IMR-90 (cell line): Measurements from ENCODE around the gene GOSR1.

Experiments used
- CEBPB ChIP-seq: IDR thresholded peaks from 2 replicates; pipeline ENCODE4 v1.6.1; 2012; ENCODE audit warnings: low read depth, low read length, improper control_type of control experiment
- FOS ChIP-seq: fragments of 150-350 bp; IDR thresholded peaks from 2 replicates; pipeline ENCODE4 v1.6.1; 2016; ENCODE audit warnings: low read depth, low read length
- MXI1 ChIP-seq: IDR thresholded peaks from 2 replicates; pipeline ENCODE4 v1.6.1; 2012; ENCODE audit warnings: low read depth, mild to moderate bottlenecking, low read length, moderate library complexity, borderline replicate concordance
- NFE2L2 ChIP-seq: fragments of 150-350 bp; IDR thresholded peaks from 2 replicates; pipeline ENCODE4 v1.6.1; 2016; ENCODE audit warnings: low read depth, mild to moderate bottlenecking, low read length
- POLR2A ChIP-seq: IDR thresholded peaks from 2 replicates; pipeline ENCODE4 v1.6.1; 2012; ENCODE audit warnings: mild to moderate bottlenecking, low read depth, low read length
- RAD21 ChIP-seq: IDR thresholded peaks from 2 replicates; pipeline ENCODE4 v1.6.1; 2012; ENCODE audit warnings: low read length, improper control_type of control experiment
- RCOR1 ChIP-seq: IDR thresholded peaks from 2 replicates; pipeline ENCODE4 v1.6.1; 2012; ENCODE audit warnings: mild to moderate bottlenecking, low read length, improper control_type of control experiment; ENCODE audit not compliant: insufficient replicate concordance
- TF ChIP-seq, protein P1 (sequence below): conservative IDR thresholded peaks from 2 replicates; pipeline ENCODE4 v1.5.1; 2012; ENCODE audit warnings: mild to moderate bottlenecking, low read depth, low read length, improper control_type of control experiment
- TF ChIP-seq, protein P2 (sequence below): fragments of 150-350 bp; IDR thresholded peaks from 2 replicates; pipeline ENCODE4 v1.6.1; 2016; ENCODE audit warnings: low read depth, mild to moderate bottlenecking, low read length, moderate library complexity, borderline replicate concordance
- TF ChIP-seq, protein P3 (sequence below): fragments of 150-350 bp; IDR thresholded peaks from 2 replicates; pipeline ENCODE4 v1.6.1; 2017; ENCODE audit warnings: mild to moderate bottlenecking, antibody characterized with exemption, low read length, low read depth

DNA sequence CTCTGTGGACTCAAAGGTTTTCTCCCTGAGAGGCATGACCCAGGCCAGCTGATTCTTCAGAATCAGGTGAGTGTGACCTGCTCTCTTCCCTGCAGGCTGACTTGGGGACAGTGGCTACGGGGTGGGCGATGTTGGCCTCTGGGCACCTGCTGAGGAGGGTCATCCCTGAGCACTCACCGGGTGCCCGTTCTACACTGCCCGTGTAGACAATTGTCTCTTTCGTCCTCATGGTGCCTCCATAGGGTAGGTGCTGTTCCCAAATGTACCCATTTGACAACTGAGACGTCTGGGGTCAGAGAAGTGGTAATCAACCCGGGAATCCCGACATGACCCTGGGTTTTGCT, 74.8 kb downstream of the GOSR1 start:
- TF ChIP-seq, protein P1, sequence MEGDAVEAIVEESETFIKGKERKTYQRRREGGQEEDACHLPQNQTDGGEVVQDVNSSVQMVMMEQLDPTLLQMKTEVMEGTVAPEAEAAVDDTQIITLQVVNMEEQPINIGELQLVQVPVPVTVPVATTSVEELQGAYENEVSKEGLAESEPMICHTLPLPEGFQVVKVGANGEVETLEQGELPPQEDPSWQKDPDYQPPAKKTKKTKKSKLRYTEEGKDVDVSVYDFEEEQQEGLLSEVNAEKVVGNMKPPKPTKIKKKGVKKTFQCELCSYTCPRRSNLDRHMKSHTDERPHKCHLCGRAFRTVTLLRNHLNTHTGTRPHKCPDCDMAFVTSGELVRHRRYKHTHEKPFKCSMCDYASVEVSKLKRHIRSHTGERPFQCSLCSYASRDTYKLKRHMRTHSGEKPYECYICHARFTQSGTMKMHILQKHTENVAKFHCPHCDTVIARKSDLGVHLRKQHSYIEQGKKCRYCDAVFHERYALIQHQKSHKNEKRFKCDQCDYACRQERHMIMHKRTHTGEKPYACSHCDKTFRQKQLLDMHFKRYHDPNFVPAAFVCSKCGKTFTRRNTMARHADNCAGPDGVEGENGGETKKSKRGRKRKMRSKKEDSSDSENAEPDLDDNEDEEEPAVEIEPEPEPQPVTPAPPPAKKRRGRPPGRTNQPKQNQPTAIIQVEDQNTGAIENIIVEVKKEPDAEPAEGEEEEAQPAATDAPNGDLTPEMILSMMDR: no peak
- no peak for TF ChIP-seq RAD21
- no peak for TF ChIP-seq POLR2A
- no peak for TF ChIP-seq RCOR1
- TF ChIP-seq, protein P2, sequence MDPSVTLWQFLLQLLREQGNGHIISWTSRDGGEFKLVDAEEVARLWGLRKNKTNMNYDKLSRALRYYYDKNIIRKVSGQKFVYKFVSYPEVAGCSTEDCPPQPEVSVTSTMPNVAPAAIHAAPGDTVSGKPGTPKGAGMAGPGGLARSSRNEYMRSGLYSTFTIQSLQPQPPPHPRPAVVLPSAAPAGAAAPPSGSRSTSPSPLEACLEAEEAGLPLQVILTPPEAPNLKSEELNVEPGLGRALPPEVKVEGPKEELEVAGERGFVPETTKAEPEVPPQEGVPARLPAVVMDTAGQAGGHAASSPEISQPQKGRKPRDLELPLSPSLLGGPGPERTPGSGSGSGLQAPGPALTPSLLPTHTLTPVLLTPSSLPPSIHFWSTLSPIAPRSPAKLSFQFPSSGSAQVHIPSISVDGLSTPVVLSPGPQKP: no peak
- TF ChIP-seq CEBPB: no peak
- TF ChIP-seq NFE2L2: no peak
- no peak for TF ChIP-seq MXI1
- TF ChIP-seq FOS: no peak
- TF ChIP-seq, protein P3, sequence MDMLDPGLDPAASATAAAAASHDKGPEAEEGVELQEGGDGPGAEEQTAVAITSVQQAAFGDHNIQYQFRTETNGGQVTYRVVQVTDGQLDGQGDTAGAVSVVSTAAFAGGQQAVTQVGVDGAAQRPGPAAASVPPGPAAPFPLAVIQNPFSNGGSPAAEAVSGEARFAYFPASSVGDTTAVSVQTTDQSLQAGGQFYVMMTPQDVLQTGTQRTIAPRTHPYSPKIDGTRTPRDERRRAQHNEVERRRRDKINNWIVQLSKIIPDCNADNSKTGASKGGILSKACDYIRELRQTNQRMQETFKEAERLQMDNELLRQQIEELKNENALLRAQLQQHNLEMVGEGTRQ: no peak
